ENCODE measurements around the gene ACTC1.
A peak's percentile ranks its signal among the peaks of the same experiment; 100 is the strongest.

The ACTC1 gene

GRCh38 chr15:34795267-34796081 lies at the start of gene ACTC1:
TSS of gene ACTC1 (minus strand) at chr15:34795549. CDS start at chr15:34794808, 741 bp downstream.
- Histone ChIP-seq H3K4me1 (ENCODE audit: control insufficient read depth, insufficient read depth, low read length) (peaks cover 39% of the 10 kb centered on the region), H3K27ac (ENCODE audit: low read length) (no peak within 1 kb of the TSS), H3K27me3 (ENCODE audit: control insufficient read depth in 1 of 2, insufficient read depth in 2 of 2, low read length in 2 of 2) (peaks cover 0 to 5% of the 10 kb centered on the region in 2 donors), H3K9me3 (ENCODE audit: control insufficient read depth in 2 of 2, low read length in 2 of 2) (no peaks in the 10 kb centered on the region), H3K4me3 (ENCODE audit: low read length in 2 of 2) (peak within 1 kb of the TSS; percentile 32 to 65), H3K9ac (ENCODE audit: low read length in 2 of 2) (peak within 1 kb of the TSS in 1 of 2 donors; percentile 47), H3K36me3 (ENCODE audit: control insufficient read depth in 2 of 2, insufficient read depth in 2 of 2, low read length in 2 of 2) (peaks cover 0 to 4% of the 10 kb centered on the region in 2 donors)

- Histone ChIP-seq H3K27me3 (ENCODE audit: control insufficient read depth in 1 of 2, insufficient read depth in 2 of 2, low read length in 2 of 2) (no peaks in the 10 kb centered on the region), H3K9me3 (ENCODE audit: control insufficient read depth in 2 of 2, low read length in 2 of 2) (no peaks in the 10 kb centered on the region), H3K4me3 (ENCODE audit: low read length in 2 of 2) (no peak overlapping the region), H3K36me3 (ENCODE audit: control insufficient read depth in 2 of 2, insufficient read depth in 2 of 2, low read length in 2 of 2) (no peaks in the 10 kb centered on the region), H3K9ac (ENCODE audit: low read length in 2 of 2) (no peak overlapping the region), H3K27ac (ENCODE audit: low read length) (no peak overlapping the region), H3K4me1 (ENCODE audit: control insufficient read depth, insufficient read depth, low read length) (peaks cover 8% of the 10 kb centered on the region)
Measured at GRCh38 chr15:34841262-34841725, 45.9 kb upstream of the ACTC1 start.

DNA sequence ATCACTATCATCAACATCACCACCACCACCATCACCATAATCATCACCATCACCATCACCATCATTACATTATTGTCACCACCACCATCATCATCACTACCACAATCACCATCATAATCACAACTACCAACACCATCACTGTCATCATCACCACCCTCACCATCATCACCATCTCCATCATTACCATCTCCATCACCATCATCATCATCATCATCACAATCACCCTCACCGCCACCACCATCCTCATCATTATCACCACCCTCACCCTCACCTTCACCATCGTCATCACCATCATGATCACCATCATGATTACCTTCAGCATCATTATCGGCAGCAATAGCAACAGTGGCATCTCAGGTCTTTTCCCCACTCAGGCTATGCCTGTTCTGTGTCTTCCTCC lies 42.9 kb upstream of the ACTC1 start:
- H3K4me1 ChIP-seq (ENCODE audit: control insufficient read depth, insufficient read depth, low read length) = peaks cover 8% of the 10 kb centered on the region
- H3K27ac ChIP-seq (ENCODE audit: low read length) = no peak overlapping the region
- no peak overlapping the region for H3K4me3 ChIP-seq (ENCODE audit: low read length in 2 of 2)
- H3K9ac ChIP-seq (ENCODE audit: low read length in 2 of 2) = no peak overlapping the region
- H3K36me3 ChIP-seq (ENCODE audit: control insufficient read depth in 2 of 2, insufficient read depth in 2 of 2, low read length in 2 of 2) = no peaks in the 10 kb centered on the region
- H3K27me3 ChIP-seq (ENCODE audit: control insufficient read depth in 1 of 2, insufficient read depth in 2 of 2, low read length in 2 of 2) = no peaks in the 10 kb centered on the region
- no peaks in the 10 kb centered on the region for H3K9me3 ChIP-seq (ENCODE audit: control insufficient read depth in 2 of 2, low read length in 2 of 2)

- peaks cover 8% of the 10 kb centered on the region for H3K4me1 ChIP-seq (ENCODE audit: control insufficient read depth, insufficient read depth, low read length)
- H3K27me3 ChIP-seq (ENCODE audit: control insufficient read depth in 1 of 2, insufficient read depth in 2 of 2, low read length in 2 of 2) = no peaks in the 10 kb centered on the region
- H3K9ac ChIP-seq (ENCODE audit: low read length in 2 of 2) = no peak overlapping the region
- H3K36me3 ChIP-seq (ENCODE audit: control insufficient read depth in 2 of 2, insufficient read depth in 2 of 2, low read length in 2 of 2) = no peaks in the 10 kb centered on the region
- H3K9me3 ChIP-seq (ENCODE audit: control insufficient read depth in 2 of 2, low read length in 2 of 2) = no peaks in the 10 kb centered on the region
- H3K4me3 ChIP-seq (ENCODE audit: low read length in 2 of 2) = no peak overlapping the region
- no peak overlapping the region for H3K27ac ChIP-seq (ENCODE audit: low read length)
Measured at GRCh38 chr15:34837246-34838016, 42.1 kb upstream of the ACTC1 start.

- H3K4me1 ChIP-seq (ENCODE audit: control insufficient read depth, insufficient read depth, low read length) = peaks cover 8% of the 10 kb centered on the region
- H3K9ac ChIP-seq (ENCODE audit: low read length in 2 of 2) = no peak overlapping the region
- H3K27me3 ChIP-seq (ENCODE audit: control insufficient read depth in 1 of 2, insufficient read depth in 2 of 2, low read length in 2 of 2) = no peaks in the 10 kb centered on the region
- no peaks in the 10 kb centered on the region for H3K9me3 ChIP-seq (ENCODE audit: control insufficient read depth in 2 of 2, low read length in 2 of 2)
- H3K4me3 ChIP-seq (ENCODE audit: low read length in 2 of 2) = no peak overlapping the region
- H3K27ac ChIP-seq (ENCODE audit: low read length) = no peak overlapping the region
- H3K36me3 ChIP-seq (ENCODE audit: control insufficient read depth in 2 of 2, insufficient read depth in 2 of 2, low read length in 2 of 2) = no peaks in the 10 kb centered on the region
Measured at GRCh38 chr15:34828145-34828911, 33.0 kb upstream of the ACTC1 start.

DNA sequence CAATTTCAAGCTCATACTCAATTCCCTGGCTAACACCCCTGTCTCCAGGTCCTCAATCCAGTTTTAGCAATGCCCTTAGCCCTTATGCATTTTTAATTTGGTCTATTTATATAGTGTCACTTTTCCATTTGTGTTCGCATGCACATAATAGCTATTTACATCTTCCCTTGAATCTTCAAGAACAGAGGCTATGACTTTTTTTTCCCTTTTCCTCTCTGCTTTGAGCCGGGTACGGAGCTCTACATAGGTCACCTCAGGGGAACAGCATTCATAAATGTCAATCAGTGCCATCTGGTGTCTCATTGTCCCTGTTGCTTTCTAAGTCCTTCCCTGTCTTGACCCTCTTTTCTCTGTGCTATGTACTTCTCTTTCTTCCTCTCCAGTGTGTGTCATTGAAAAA lies 26.5 kb upstream of the ACTC1 start:
- no peaks in the 10 kb centered on the region for H3K9me3 ChIP-seq (ENCODE audit: control insufficient read depth in 2 of 2, low read length in 2 of 2)
- H3K27me3 ChIP-seq (ENCODE audit: control insufficient read depth in 1 of 2, insufficient read depth in 2 of 2, low read length in 2 of 2) = no peaks in the 10 kb centered on the region
- H3K27ac ChIP-seq (ENCODE audit: low read length) = no peak overlapping the region
- peaks cover 8% of the 10 kb centered on the region for H3K4me1 ChIP-seq (ENCODE audit: control insufficient read depth, insufficient read depth, low read length)
- no peak overlapping the region for H3K9ac ChIP-seq (ENCODE audit: low read length in 2 of 2)
- no peak overlapping the region for H3K4me3 ChIP-seq (ENCODE audit: low read length in 2 of 2)
- H3K36me3 ChIP-seq (ENCODE audit: control insufficient read depth in 2 of 2, insufficient read depth in 2 of 2, low read length in 2 of 2) = no peaks in the 10 kb centered on the region

- Histone ChIP-seq H3K4me3 (ENCODE audit: low read length in 2 of 2) (no peak overlapping the region), H3K4me1 (ENCODE audit: control insufficient read depth, insufficient read depth, low read length) (peaks cover 2% of the 10 kb centered on the region), H3K9ac (ENCODE audit: low read length in 2 of 2) (no peak overlapping the region), H3K9me3 (ENCODE audit: control insufficient read depth in 2 of 2, low read length in 2 of 2) (no peaks in the 10 kb centered on the region), H3K27ac (ENCODE audit: low read length) (no peak overlapping the region), H3K27me3 (ENCODE audit: control insufficient read depth in 1 of 2, insufficient read depth in 2 of 2, low read length in 2 of 2) (no peaks in the 10 kb centered on the region), H3K36me3 (ENCODE audit: control insufficient read depth in 2 of 2, insufficient read depth in 2 of 2, low read length in 2 of 2) (no peaks in the 10 kb centered on the region)
Measured at GRCh38 chr15:34820110-34820509, 24.8 kb upstream of the ACTC1 start.

- no peak overlapping the region for H3K27ac ChIP-seq (ENCODE audit: low read length)
- no peaks in the 10 kb centered on the region for H3K36me3 ChIP-seq (ENCODE audit: control insufficient read depth in 2 of 2, insufficient read depth in 2 of 2, low read length in 2 of 2)
- H3K27me3 ChIP-seq (ENCODE audit: control insufficient read depth in 1 of 2, insufficient read depth in 2 of 2, low read length in 2 of 2) = no peaks in the 10 kb centered on the region
- no peaks in the 10 kb centered on the region for H3K4me1 ChIP-seq (ENCODE audit: control insufficient read depth, insufficient read depth, low read length)
- no peaks in the 10 kb centered on the region for H3K9me3 ChIP-seq (ENCODE audit: control insufficient read depth in 2 of 2, low read length in 2 of 2)
- H3K9ac ChIP-seq (ENCODE audit: low read length in 2 of 2) = no peak overlapping the region
- no peak overlapping the region for H3K4me3 ChIP-seq (ENCODE audit: low read length in 2 of 2)
Measured at GRCh38 chr15:34818526-34818925, 23.2 kb upstream of the ACTC1 start.

GRCh38 chr15:34815836-34816235 lies 20.5 kb upstream of the ACTC1 start:
- Histone ChIP-seq H3K9me3 (ENCODE audit: control insufficient read depth in 2 of 2, low read length in 2 of 2) (no peaks in the 10 kb centered on the region), H3K9ac (ENCODE audit: low read length in 2 of 2) (no peak overlapping the region), H3K4me1 (ENCODE audit: control insufficient read depth, insufficient read depth, low read length) (peaks cover 2% of the 10 kb centered on the region), H3K27me3 (ENCODE audit: control insufficient read depth in 1 of 2, insufficient read depth in 2 of 2, low read length in 2 of 2) (no peaks in the 10 kb centered on the region), H3K36me3 (ENCODE audit: control insufficient read depth in 2 of 2, insufficient read depth in 2 of 2, low read length in 2 of 2) (no peaks in the 10 kb centered on the region), H3K4me3 (ENCODE audit: low read length in 2 of 2) (no peak overlapping the region), H3K27ac (ENCODE audit: low read length) (no peak overlapping the region)

DNA sequence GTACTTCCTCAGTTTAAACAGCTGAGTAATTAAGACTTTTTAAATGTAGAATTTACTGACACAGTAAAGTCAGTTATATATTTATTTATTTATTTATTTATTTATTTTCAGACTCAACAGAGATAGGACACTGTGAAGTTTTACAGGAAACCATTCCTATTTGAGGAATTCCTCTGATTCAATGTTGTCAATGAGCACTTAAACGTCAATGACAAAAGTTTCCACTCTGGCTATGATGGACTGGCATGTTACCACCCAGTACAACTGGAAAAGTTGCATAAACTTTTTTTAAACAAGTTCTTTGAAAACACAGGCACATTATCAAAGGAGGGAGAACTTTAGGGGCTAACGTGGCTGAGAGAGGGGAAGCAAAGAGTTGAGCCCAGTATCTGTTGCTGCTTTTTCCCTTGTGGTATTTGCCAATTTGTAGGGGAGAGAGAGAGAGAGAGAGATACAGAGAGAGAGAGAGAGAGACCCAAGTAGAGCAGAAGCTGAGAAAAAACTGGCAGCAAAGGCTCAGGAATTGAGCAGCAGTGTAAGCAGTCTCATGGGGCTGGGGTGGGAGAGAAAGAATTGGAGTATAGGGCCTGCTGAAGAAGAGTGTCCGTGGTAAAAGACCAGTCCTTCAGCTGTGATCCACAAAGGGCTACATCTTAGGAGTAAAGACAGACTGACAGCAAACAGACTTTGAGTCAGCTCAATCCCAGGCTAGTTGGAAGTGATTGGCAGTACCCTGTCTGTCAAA lies 18.3 kb upstream of the ACTC1 start:
- Histone ChIP-seq H3K27ac (ENCODE audit: low read length) (no peak overlapping the region), H3K4me3 (ENCODE audit: low read length in 2 of 2) (no peak overlapping the region)

More for the DNA sequence above, 18.3 kb upstream of the ACTC1 start:
- no peaks in the 10 kb centered on the region for H3K36me3 ChIP-seq (ENCODE audit: control insufficient read depth in 2 of 2, insufficient read depth in 2 of 2, low read length in 2 of 2)
- H3K9ac ChIP-seq (ENCODE audit: low read length in 2 of 2) = no peak overlapping the region
- H3K4me1 ChIP-seq (ENCODE audit: control insufficient read depth, insufficient read depth, low read length) = peaks cover 4% of the 10 kb centered on the region
- no peaks in the 10 kb centered on the region for H3K27me3 ChIP-seq (ENCODE audit: control insufficient read depth in 1 of 2, insufficient read depth in 2 of 2, low read length in 2 of 2)
- no peaks in the 10 kb centered on the region for H3K9me3 ChIP-seq (ENCODE audit: control insufficient read depth in 2 of 2, low read length in 2 of 2)

All from stomach smooth muscle (tissue), 2 donors.